HG03457 (cell line): ENCODE data around the gene DYNLT4.

Source experiments
- ATAC-seq: cut with Tn5 transposase; IDR thresholded peaks from one replicate; pipeline ENCODE4 v1.9.1; 2021; ENCODE audit warnings: moderate number of reproducible peaks; ENCODE audit not compliant: unreplicated experiment

DYNLT4 gene

DNA sequence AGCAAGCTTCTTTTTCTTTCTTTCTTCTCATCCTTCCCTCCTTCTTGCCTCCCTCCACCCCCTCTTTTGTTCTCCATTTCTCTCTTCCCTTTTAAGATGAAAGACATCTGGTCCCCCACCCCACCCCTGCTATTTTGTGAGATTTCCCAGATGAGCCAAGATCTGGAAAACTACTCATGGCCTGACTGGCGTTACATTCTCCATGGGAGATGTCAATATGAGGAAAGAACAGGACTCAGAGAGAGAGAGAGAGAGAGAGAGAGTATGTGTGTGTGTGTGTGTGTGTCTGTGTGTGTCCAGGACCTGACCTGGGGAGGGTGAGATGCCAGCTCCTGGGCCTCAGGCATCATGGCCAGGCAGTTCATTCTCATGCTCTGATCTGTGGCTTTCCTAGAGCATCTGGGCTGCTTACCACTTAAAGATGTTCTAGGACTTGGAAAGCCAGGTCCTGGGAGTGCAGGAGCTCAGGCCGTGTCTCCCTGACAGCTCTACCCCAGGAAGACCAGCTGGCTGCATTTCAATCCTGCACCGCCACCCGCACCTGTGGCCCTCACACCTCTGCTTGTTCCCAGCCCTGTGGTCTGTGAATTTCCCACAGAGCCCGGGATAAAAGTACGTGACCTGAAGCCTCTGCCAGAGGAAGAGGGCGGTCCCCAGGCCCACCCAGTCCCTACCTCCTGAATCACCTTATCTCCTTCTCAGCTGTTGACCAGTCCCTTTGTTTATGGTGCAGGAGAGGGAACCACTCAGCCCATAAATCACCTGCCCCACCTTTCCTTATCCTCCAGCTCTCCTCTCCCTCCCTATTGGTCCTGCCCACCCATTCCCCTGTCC, 16.0 kb downstream of the DYNLT4 start:
- ATAC-seq = no peak

DNA sequence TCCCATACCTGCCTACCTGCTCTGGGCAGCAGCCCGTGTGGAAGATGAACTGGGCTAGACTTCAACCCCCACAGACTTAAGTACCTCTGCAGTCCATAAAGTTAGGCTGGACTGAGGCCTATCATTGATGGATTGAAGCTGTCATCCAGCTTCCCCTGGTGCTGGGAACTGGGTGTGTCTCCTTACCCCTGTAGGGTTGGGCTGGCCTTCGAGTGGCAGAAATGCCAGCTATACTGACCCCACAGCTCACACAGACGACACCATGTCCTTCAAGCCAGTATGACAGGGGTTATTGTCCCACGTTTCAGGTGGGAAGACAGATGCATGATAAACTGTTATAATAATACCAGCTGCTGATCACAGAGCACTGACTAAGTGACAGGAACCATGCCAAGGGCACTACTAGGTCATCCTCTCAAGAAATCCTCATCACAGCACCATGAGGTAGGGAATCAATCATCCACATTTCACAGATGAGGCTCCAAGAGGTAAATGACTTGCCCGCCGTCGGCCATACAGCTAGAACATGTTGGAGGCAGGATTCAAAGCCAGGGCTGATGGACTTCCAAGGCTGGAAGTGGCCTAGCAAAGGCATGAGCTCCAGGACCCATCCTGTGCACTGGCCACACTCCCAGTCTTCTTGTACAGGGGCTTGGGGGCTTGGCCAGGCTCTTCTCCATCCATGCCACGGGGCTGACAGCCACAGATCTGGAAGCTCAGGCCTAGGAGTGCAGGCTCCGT, 18.9 kb downstream of the DYNLT4 start, which contains the start of gene BEST4:
TSS of gene BEST4 (minus strand) at position 51 of the 741 bp plus-strand sequence. CDS start 465 bp downstream, outside the sequence.
- ATAC-seq = no peak

- ATAC-seq = no peak
These were observed 19.6 kb downstream of the DYNLT4 start for GRCh38 chr1:44787506-44787905.

DNA sequence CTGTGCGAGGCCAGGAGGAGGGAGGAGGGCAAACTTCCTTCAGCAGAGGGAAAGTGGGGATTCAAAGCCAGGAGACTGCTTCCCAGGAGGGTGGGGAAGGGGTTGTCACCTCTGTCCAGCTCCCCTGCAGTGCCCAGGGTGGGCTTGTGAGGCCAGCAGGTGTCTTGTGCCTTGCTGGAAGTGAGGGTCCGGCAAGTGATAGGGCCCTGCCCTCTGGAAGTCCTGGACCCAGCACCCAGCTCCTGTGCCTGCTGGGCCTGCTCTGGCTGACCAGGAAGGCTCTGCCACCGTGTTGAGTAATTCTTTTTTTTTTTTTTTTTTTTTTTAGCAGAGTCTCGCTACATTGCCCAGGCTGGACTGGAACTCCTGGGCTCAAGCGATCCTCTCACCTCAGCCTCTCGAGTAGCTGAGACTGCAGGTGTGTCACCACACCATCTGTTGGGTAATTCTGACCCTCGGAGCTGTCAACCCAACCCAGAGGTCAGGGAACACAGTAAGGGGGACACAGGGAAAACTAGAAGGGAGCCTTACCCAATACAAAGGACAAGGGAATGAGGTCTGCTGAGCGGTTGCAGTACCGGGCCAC, 20.2 kb downstream of the DYNLT4 start:
- no peak for ATAC-seq

DNA sequence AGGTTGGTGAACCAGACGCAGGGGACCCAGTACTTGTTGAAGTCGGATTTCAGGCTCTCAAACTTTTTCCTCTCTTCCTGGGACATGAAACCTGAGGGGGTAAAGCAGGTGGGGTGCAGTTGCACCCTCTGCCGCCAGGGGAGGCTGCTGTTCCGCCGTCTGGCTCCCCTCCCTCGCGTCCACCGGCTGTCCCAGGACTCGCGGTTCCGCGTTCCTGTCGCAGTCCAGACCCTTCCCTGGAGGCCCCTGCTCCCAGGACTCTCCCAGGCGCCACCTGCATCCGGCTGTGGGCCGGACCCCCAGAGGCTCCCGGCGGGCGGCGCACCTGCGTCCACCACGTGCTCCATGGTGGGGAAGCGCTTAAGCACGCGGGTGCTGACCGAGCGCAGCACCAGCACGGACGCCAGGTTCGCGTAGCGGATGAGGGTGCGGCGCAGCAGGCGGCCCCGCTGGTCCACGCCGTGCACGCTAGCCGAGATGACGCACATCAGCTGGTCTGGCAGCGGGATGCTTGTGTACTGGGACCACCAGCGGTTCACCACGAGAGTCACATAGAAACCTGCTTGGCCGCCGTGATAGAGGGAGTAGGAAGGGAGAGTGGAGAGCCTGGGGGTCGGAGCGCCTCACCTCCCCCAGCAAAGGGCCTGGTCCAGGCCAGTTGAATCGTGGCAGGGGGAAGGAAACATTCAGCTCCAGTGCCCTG, 20.9 kb downstream of the DYNLT4 start:
- no peak for ATAC-seq

- no peak for ATAC-seq
These were observed 21.5 kb downstream of the DYNLT4 start for GRCh38 chr1:44785501-44786137.

GRCh38 chr1:44785029-44785380, 22.1 kb downstream of the DYNLT4 start:
- ATAC-seq = no peak

- ATAC-seq = no peak
These were observed 22.8 kb downstream of the DYNLT4 start for GRCh38 chr1:44784094-44785028.

- no peak for ATAC-seq
These were observed 23.5 kb downstream of the DYNLT4 start for GRCh38 chr1:44783697-44784093.

GRCh38 chr1:44780583-44781121, 26.5 kb downstream of the DYNLT4 start:
- ATAC-seq = no peak

DNA sequence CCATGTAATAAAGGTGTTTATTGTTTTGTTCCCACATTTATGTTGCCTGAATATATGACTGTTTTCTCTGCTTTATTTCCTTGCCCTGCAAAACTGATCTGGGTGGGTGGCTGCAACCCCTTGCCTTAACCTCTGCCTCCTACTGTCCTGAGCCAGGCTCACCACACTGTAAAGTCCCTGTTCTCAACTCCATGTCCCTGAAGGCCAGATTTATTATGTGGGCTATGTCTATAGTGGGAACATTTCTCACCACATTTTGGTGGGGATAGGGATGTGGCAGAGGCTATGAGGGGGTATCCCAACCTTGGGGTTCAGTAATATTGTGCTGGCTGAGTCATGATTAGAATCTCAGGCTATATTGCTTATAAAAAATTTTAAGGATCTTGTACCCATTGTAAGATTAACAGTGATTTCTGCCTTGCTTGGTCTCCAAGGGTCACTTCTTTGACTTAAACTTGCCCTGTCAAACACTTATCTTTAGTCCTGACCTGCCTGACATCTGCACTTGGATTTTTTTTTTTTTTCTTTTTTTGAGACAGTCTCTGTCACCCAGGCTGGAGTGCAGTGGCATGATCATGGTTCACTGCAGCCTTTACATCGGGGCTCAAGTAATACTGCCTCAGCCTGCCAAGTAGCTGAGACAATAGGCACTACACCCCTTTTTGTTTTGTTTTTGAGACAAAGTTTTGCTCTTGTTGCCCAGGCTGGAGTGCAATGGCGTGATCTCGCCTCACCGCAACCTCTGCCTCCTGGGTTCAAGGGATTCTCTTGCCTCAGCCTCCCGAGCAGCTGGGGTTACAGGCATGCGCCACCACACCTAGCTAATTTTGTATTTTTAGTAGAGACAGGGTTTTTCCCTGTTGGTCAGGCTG, 28.2 kb downstream of the DYNLT4 start:
- no peak for ATAC-seq

DNA sequence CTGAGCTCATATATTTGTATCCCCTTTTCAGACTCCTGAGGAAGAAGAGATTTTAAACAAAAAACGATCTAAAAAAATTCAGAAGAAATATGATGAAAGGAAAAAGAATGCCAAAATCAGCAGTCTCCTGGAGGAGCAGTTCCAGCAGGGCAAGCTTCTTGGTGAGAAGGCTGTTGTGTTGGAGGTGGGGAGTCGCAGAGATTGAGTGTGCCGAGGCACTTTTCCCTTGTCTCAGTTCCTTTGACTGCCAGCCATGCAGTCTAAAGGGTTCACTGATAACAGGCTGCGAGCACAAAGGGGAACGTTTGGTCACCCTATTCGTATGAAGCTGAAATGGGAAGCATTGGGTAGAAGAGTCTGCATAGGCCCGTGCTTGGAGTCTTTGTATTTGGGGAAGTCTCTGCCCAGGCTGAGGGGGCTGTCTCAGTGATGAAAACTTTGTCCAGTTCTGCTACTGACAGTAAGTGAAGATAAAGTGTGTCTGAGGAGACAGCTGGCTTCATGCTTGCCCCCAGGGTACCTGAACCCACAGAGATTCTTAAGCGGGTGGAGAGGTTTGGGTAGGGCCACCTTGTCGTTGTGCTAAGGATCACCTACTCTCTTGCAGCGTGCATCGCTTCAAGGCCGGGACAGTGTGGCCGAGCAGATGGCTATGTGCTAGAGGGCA, 29.0 kb downstream of the DYNLT4 start:
- ATAC-seq = no peak

- ATAC-seq = no peak
These were observed 29.6 kb downstream of the DYNLT4 start for GRCh38 chr1:44777547-44777946.

DNA sequence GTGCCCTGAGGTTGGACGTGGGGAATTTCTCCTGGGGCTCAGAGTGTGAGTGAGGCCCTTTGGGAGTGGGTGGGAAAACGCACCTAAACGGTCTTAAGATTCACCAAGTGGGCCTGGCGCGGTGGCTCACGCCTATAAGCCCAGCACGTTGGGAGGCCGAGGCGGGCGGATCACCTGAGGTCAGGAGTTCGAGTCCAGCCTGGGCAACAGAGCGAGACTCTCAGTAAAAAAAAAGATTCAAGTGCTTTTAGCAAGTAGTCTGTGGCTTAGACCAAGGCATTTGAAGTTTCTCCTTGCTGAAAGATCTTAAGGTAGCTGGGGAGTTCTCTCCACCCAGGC, 30.5 kb downstream of the DYNLT4 start:
- ATAC-seq = no peak

DNA sequence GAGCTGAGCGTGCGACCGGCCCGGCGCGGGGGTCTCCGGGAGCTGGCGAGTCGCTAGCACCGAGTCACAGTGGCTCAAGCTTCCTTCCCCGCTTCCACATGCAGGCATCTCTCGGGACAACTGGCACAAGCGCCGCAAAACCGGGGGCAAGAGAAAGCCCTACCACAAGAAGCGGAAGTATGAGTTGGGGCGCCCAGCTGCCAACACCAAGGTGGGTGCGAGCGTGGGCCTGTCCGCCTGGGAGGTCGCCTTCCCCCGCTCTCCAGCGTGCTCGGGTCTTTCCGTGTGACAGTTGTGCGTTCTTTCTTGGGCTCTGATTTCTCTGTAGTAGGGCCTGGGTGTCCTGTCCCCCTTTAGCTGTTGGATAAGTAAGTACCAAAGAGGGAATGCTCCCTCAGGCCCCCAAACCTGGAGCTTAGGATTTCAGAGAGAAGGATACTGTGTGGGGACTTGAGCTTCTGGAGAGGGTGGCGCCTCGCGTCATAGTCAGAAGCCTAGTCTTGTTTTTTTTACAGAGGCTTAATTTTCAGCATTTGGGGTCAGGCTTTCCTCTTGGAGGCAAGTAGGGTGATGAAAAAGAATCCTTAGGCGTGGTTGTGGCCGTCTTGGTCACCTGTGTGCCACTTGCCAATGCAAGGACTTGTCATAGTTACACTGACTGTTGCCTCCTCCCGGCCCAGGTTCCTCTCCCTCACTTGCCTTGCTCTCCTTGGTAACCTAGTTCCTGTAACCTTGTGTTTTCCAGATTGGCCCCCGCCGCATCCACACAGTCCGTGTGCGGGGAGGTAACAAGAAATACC, 31.0 kb downstream of the DYNLT4 start:
- ATAC-seq = peak; percentile 6

- ATAC-seq = peak; percentile 63
These were observed 31.8 kb downstream of the DYNLT4 start, which contains the start of gene RPS8 for GRCh38 chr1:44775078-44775929. Gene RPS8 (plus strand): TSS chr1:44775540. CDS start chr1:44775597, 57 bp downstream.
